Tibial nerve (tissue), 4 donors: ENCODE data around the gene SEC31A. TPM values are rescaled to one million over a fixed set of nuclear protein-coding genes. Genes with fewer than 3 reads are reported as not detected.

ENCODE experiments used
- DNase-seq, 2 donors: peaks; one replicate each; pipeline ENCODE4 v3.0.0-alpha.2; 2019; ENCODE audit warnings: low spot score in 2 of 2
- H3K27ac ChIP-seq, 4 donors: fragments of 200-600 bp; sonication (generic) in 3 of 4; one replicate each; pipeline ENCODE4 v1.5.1; 2017 to 2019; ENCODE audit warnings: mild to moderate bottlenecking in 1 of 4
- H3K27me3 ChIP-seq, 2 donors: fragments of 200-600 bp; sonication (generic) in 1 of 2; one replicate each; pipeline versions ENCODE4 v1.5.1 to v1.6.0; 2017 to 2019
- H3K36me3 ChIP-seq, 3 donors: fragments of 200-600 bp; sonication (generic); one replicate each; pipeline ENCODE4 v1.5.1; 2018 to 2019
- H3K4me1 ChIP-seq, 4 donors: fragments of 200-600 bp; sonication (generic) in 3 of 4; one replicate each; pipeline ENCODE4 v1.5.1; 2017 to 2019
- H3K4me3 ChIP-seq, 4 donors: fragments of 200-600 bp; sonication (generic) in 3 of 4; one replicate each; pipeline ENCODE4 v1.5.1; 2017 to 2019; ENCODE audit warnings: mild to moderate bottlenecking in 1 of 4, moderate library complexity in 1 of 4
- H3K9me3 ChIP-seq, 4 donors: fragments of 200-600 bp; sonication (generic) in 3 of 4; one replicate each; pipeline ENCODE4 v1.5.1; 2017 to 2019
- CTCF ChIP-seq, 5 experiments: fragments of 200-600 bp in 3 of 5; fragments of 450-650 bp in 2 of 5; sonication (generic) in 3 of 5; IDR thresholded peaks; one replicate each; pipeline ENCODE4 v1.5.1; 2016 to 2019; ENCODE audit warnings: antibody characterized with exemption in 5 of 5, mild to moderate bottlenecking in 3 of 5, moderate library complexity in 2 of 5
- EP300 ChIP-seq, 2 donors: sonication (generic); formaldehyde crosslinking; IDR thresholded peaks; one replicate each; pipeline ENCODE4 v1.6.1; 2017; ENCODE audit warnings: antibody characterized with exemption in 2 of 2, mild to moderate bottlenecking in 1 of 2
- POLR2A ChIP-seq, 2 donors: fragments of 450-650 bp; IDR thresholded peaks; one replicate each; pipeline ENCODE4 v1.6.1; 2017; ENCODE audit warnings: antibody characterized with exemption in 2 of 2, mild to moderate bottlenecking in 2 of 2, moderate library complexity in 2 of 2
- WGBS, 2 donors: methylation state at CpG; one replicate each; pipeline ENCODE4 v1.1.5; 2018; 5-methylcytosine and 5-hydroxymethylcytosine counted together
- total RNA-seq, 4 donors: library from RNA; depleted of rRNA; stranded (reverse); fragments of >200 nt; gene quantifications; one replicate each; pipeline ENCODE4 v1.1.0, GENCODE V29; 2016

SEC31A gene
- total RNA-seq, 4 donors from 2014 or later: 171 to 190 (median 176) TPM

GRCh38 chr4:82774711-82775171 is 116.2 kb downstream of the SEC31A start:
- Histone ChIP-seq H3K36me3 (no peaks in the 10 kb centered on the region), H3K27ac (peak overlapping the region in 1 of 4 donors; percentile 36), H3K27me3 (no peaks in the 10 kb centered on the region), H3K4me3 (no peak overlapping the region), H3K4me1 (peaks cover 0 to 36% (median 3%) of the 10 kb centered on the region in 4 donors), H3K9me3 (no peaks in the 10 kb centered on the region)
- TF ChIP-seq POLR2A (IDR thresholded peaks at IDR 0.05) (no peak), EP300 (IDR thresholded peaks at IDR 0.05) (no peak), CTCF (IDR thresholded peaks at IDR 0.05) (no peak)
- 27 to 28% methylated on average over 3 of the region's 3 CpGs for WGBS, 2 donors
- no peak for DNase-seq

GRCh38 chr4:82773057-82773456 is 117.9 kb downstream of the SEC31A start:
- DNase-seq: no peak
- H3K27me3 ChIP-seq: no peaks in the 10 kb centered on the region
- TF ChIP-seq CTCF (IDR thresholded peaks at IDR 0.05) (no peak), POLR2A (IDR thresholded peaks at IDR 0.05) (no peak), EP300 (IDR thresholded peaks at IDR 0.05) (no peak)
- WGBS, 2 donors: 49 to 56% methylated on average over 4 of the region's 4 CpGs
- H3K27ac ChIP-seq: no peak overlapping the region
- H3K4me1 ChIP-seq: peaks cover 0 to 36% (median 3%) of the 10 kb centered on the region in 4 donors
- H3K9me3 ChIP-seq: no peaks in the 10 kb centered on the region
- no peaks in the 10 kb centered on the region for H3K36me3 ChIP-seq
- H3K4me3 ChIP-seq: no peak overlapping the region

- H3K4me1 ChIP-seq: peaks cover 0 to 17% (median 3%) of the 10 kb centered on the region in 4 donors
Measured at GRCh38 chr4:82770607-82771006, 120.3 kb downstream of the SEC31A start.

More at GRCh38 chr4:82770607-82771006, 120.3 kb downstream of the SEC31A start:
- no peak overlapping the region for H3K27ac ChIP-seq
- no peaks in the 10 kb centered on the region for H3K36me3 ChIP-seq
- H3K27me3 ChIP-seq: no peaks in the 10 kb centered on the region
- DNase-seq: no peak
- 39 to 47% methylated on average over 3 of the region's 3 CpGs for WGBS, 2 donors
- no peak for TF ChIP-seq POLR2A (IDR thresholded peaks at IDR 0.05)
- TF ChIP-seq EP300 (IDR thresholded peaks at IDR 0.05): no peak
- TF ChIP-seq CTCF (IDR thresholded peaks at IDR 0.05): no peak
- H3K4me3 ChIP-seq: no peak overlapping the region
- H3K9me3 ChIP-seq: peaks cover 0 to 7% (median 2%) of the 10 kb centered on the region in 4 donors

Other genes starting within 250 kb of the SEC31A start
- gene SCD5, start 92.4 kb downstream of the SEC31A start, total RNA-seq: 10 to 100 TPM; 27.6 to 79.3 (median 55.3) TPM
- gene THAP9, start 9.6 kb upstream of the SEC31A start, total RNA-seq: 1 to 10 TPM; 2.2 to 8.4 (median 5.5) TPM
- 10 to 100 TPM in 3 of 4 donors, 1 to 10 TPM in 1; 9.4 to 15.1 (median 11.9) TPM for gene LIN54, start 119.7 kb upstream of the SEC31A start, total RNA-seq
- gene COPS4, start 144.0 kb upstream of the SEC31A start, total RNA-seq: 10 to 100 TPM; 29.5 to 62.1 (median 43.0) TPM
- 1 to 10 TPM in 2 of 4 donors, under 1 TPM in 1, not detected in 1; 0.20 to 5.7 (median 5.4) TPM for gene PLAC8, start 223.6 kb upstream of the SEC31A start, total RNA-seq